K562 (cell line): ENCODE measurements around the gene LRRC7. TPM values are rescaled to one million over a fixed set of nuclear protein-coding genes. Genes with fewer than 3 reads are reported as not detected.
A peak's percentile ranks its signal among the peaks of the same experiment; 100 is the strongest.

ENCODE experiments used
- ATAC-seq: fragments of 200-7000 bp; cut with Tn5 transposase; 3 replicates; pipeline ENCODE4 v1.9.1; 2020; ENCODE audit warnings: moderate library complexity
- BruUV-seq: library from RNA; stranded (reverse); fragments of 400-500 nt; replicated peaks from 2 replicates; lab custom pipeline; 2021; lab: Mats Ljungman, UMichigan
- CTCF ChIA-PET: fragments of 300-600 bp; formaldehyde crosslinking; extraction: SDS; loops from one replicate; lab custom pipeline; 2021; ENCODE audit warnings: low intra/inter-chr PET ratio; lab: Yijun Ruan, JAX
- POLR2A ChIA-PET: fragments of 300-600, 350-650 bp; sonication (Branson Sonifier 250); formaldehyde crosslinking; extraction: SDS; loops from one replicate; lab custom pipeline; 2021; ENCODE audit warnings: antibody characterized with exemption, inconsistent platforms; lab: Yijun Ruan, JAX
- DNase-seq, 4 experiments: peaks; one replicate each; pipeline versions ENCODE4 v3.0.0 to v3.0.0-alpha.2; 2011 to 2018; ENCODE audit warnings: low spot score in 3 of 4, mixed read lengths in 3 of 4; ENCODE audit errors: extremely low read depth in 1 of 4
- FAIRE-seq: peaks from 2 replicates; lab custom pipeline; 2011; peaks lifted over from hg19 to GRCh38; lab: Jason Lieb, UNC
- H2AFZ ChIP-seq: 2 replicates; pipeline ENCODE4 v1.6.0; 2011; ENCODE audit warnings: low read depth, low read length, control low read depth, inconsistent platforms
- H3K27ac ChIP-seq: fragments of 200-600 bp; 3 replicates; pipeline ENCODE4 v1.8.0; 2011; ENCODE audit warnings: low read depth, mild to moderate bottlenecking, control low read depth, inconsistent platforms, low read length, moderate library complexity, mixed read lengths; ENCODE audit errors: extremely low read depth
- H3K27me3 ChIP-seq, 2 experiments: fragments of 300-600 bp in 1 of 2; 2 replicates in 1 of 2; 3 replicates in 1 of 2; pipeline versions ENCODE4 v1.6.0 to v1.8.0; 2011; ENCODE audit warnings: inconsistent platforms in 2 of 2, low read length in 2 of 2, mild to moderate bottlenecking in 1 of 2, mixed read lengths in 1 of 2, moderate library complexity in 1 of 2; ENCODE audit not compliant: control insufficient read depth in 2 of 2, insufficient read depth in 2 of 2
- H3K36me3 ChIP-seq: fragments of 300-600 bp; 3 replicates; pipeline ENCODE4 v1.8.0; 2011; ENCODE audit warnings: mild to moderate bottlenecking, low read length, inconsistent platforms; ENCODE audit not compliant: control insufficient read depth, insufficient read depth
- H3K4me1 ChIP-seq, 2 experiments: fragments of 200-600 bp in 1 of 2; replicated peaks in 1 of 2; 2 replicates in 1 of 2; 3 replicates in 1 of 2; pipeline versions ENCODE4 v1.5.1 to v1.8.0; 2011; ENCODE audit warnings: inconsistent platforms in 2 of 2, low read length in 2 of 2, mild to moderate bottlenecking in 1 of 2, mixed read lengths in 1 of 2, moderate library complexity in 1 of 2; ENCODE audit not compliant: control insufficient read depth in 2 of 2, insufficient read depth in 2 of 2
- H3K4me2 ChIP-seq: 2 replicates; pipeline ENCODE4 v1.6.1; 2011; ENCODE audit warnings: low read length, control low read depth, inconsistent platforms, mixed read lengths; ENCODE audit not compliant: insufficient read depth
- H3K4me3 ChIP-seq: fragments of 200-600 bp; sonication (generic), shearing (Covaris generic); 2 replicates; pipeline ENCODE4 v1.5.1; 2016; ENCODE audit warnings: control low read depth, inconsistent platforms
- H3K79me2 ChIP-seq: fragments of 200-600 bp; 3 replicates; pipeline ENCODE4 v1.8.0; 2011; ENCODE audit warnings: low read length, inconsistent platforms; ENCODE audit not compliant: control insufficient read depth, insufficient read depth
- H3K9ac ChIP-seq, 2 experiments: 2 replicates each; pipeline versions ENCODE4 v1.6.0 to v1.6.1; 2011; ENCODE audit warnings: low read depth in 2 of 2, low read length in 2 of 2, control low read depth in 1 of 2, inconsistent platforms in 1 of 2, mild to moderate bottlenecking in 1 of 2, mixed read lengths in 1 of 2; ENCODE audit not compliant: insufficient read depth in 1 of 2
- H3K9me1 ChIP-seq: one replicate; pipeline ENCODE4 v1.6.0; 2011; ENCODE audit warnings: inconsistent platforms, mild to moderate bottlenecking, low read length, moderate library complexity; ENCODE audit not compliant: control insufficient read depth, insufficient read depth
- H3K9me3 ChIP-seq: replicated peaks from 2 replicates; pipeline ENCODE4 v1.5.1; 2011; ENCODE audit warnings: low read depth, low read length, inconsistent platforms; ENCODE audit not compliant: control insufficient read depth, insufficient read depth
- H4K20me1 ChIP-seq: replicated peaks from 2 replicates; pipeline ENCODE4 v1.6.1; 2011; ENCODE audit warnings: low read length, inconsistent platforms, mixed read lengths; ENCODE audit not compliant: control insufficient read depth, insufficient read depth
- CHD2 ChIP-seq: IDR thresholded peaks from 2 replicates; pipeline ENCODE4 v1.6.1; 2011; ENCODE audit warnings: low read depth, low read length
- DMBX1 ChIP-seq: fragments of 250-450 bp; sonication (Bioruptor Pico); IDR thresholded peaks from 2 replicates; pipeline ENCODE4 v1.8.0; 2022; ENCODE audit warnings: inconsistent platforms, mild to moderate bottlenecking, moderate library complexity, borderline replicate concordance
- MAFG ChIP-seq: fragments of 450-650 bp; conservative IDR thresholded peaks from 2 replicates; pipeline ENCODE4 v1.6.1; 2016; ENCODE audit warnings: missing genetic modification characterization, missing compliant biosample characterization
- NFIC ChIP-seq: fragments of 450-650 bp; IDR thresholded peaks from 2 replicates; pipeline ENCODE4 v1.6.1; 2017; ENCODE audit warnings: mild to moderate bottlenecking, inconsistent platforms
- PTBP1 ChIP-seq: fragments of 200-400 bp; formaldehyde crosslinking; IDR thresholded peaks from 2 replicates; pipeline ENCODE4 v1.6.1; 2017; ENCODE audit warnings: low read depth, low read length
- PURB ChIP-seq: sonication (generic); formaldehyde crosslinking; IDR thresholded peaks from 2 replicates; pipeline ENCODE4 v1.9.0; 2021; ENCODE audit warnings: low read depth, mild to moderate bottlenecking, missing genetic modification reagents
- in situ Hi-C: fragments of 300-500 bp; cut with MboI; formaldehyde crosslinking; loops from 4 replicates; pipeline ENCODE4 v1.15.0; 2018; ENCODE audit warnings: inconsistent platforms, mixed read lengths
- intact Hi-C: fragments of 100-400 bp; cut with micrococcal nuclease; formaldehyde crosslinking; loops from 2 replicates; pipeline ENCODE4 v1.14.2; 2022
- polyA plus RNA-seq, 8 experiments: library from polyadenylated mRNA; depleted of rRNA in 4 of 8; stranded (reverse) in 5 of 8; unstranded in 3 of 8; fragments of >200 nt; fragmentation: Nextera tagmentation in 2 of 8; fragmentation: Illumina TruSeq in 1 of 8; extraction: Ambion mirVana in 2 of 8; extraction: Trizol in 1 of 8; gene quantifications; 2 replicates each; pipeline versions ENCODE4 v1.2.1 to v1.2.3, GENCODE V29; 2011 to 2014; ENCODE audit warnings: inconsistent platforms in 1 of 8, missing spikeins in 1 of 8
- total RNA-seq, 7 experiments: library from RNA; depleted of rRNA in 6 of 7; stranded (reverse); fragments of >200 nt in 6 of 7; fragmentation: Illumina TruSeq in 2 of 7; extraction: Trizol in 2 of 7; gene quantifications; 2 replicates each; pipeline versions ENCODE4 v1.2.1 to v1.2.3, GENCODE V29; 2011 to 2021; ENCODE audit warnings: low replicate concordance in 1 of 7

The LRRC7 gene
- total and polyA plus RNA-seq, 9 of the 15 experiments (the other 6 are each of a cell fraction or from before 2014, with no cell fraction given), result 0.09 to 0.94 (median 0.49) TPM

- no peak overlapping the region for H3K27ac ChIP-seq
- H3K27me3 ChIP-seq, result no peaks in the 10 kb centered on the region
- H4K20me1 ChIP-seq, result no peaks in the 10 kb centered on the region
- FAIRE-seq (no peak), ATAC-seq (no peak), DNase-seq (no peak)
- no peak overlapping the region for H3K9ac ChIP-seq
- TF ChIP-seq MAFG (0 out of 2 replicates have a peak, but pooled peaks have one; percentile 4), DMBX1 (CRISPR knock-in tag) (no peak), PURB (CRISPR knock-in tag) (no peak), CHD2 (no peak)
- intact Hi-C loops (loop anchor here (10.0 kb wide), 1 partner anchor 184 kb away; no protein-coding TSS in a partner anchor), in situ Hi-C loops (no loop called here)
- H3K79me2 ChIP-seq, result no peaks in the 10 kb centered on the region
- H2AFZ ChIP-seq, result 0 out of 2 replicates have a peak overlapping the region, but pooled peaks have one; percentile 37
- H3K4me1 ChIP-seq, result no peaks in the 10 kb centered on the region; a peak in 1 of 5 replicates
- ChIA-PET CTCF (no interaction called here), POLR2A (no interaction called here)
- no peaks in the 10 kb centered on the region for H3K9me1 ChIP-seq
- no peak overlapping the region for H3K4me3 ChIP-seq
- H3K36me3 ChIP-seq, result no peaks in the 10 kb centered on the region
- BruUV-seq, result no TSS peak
- H3K4me2 ChIP-seq, result no peak overlapping the region
- no peaks in the 10 kb centered on the region for H3K9me3 ChIP-seq
Observed at GRCh38 chr1:69639159-69639558, 71.4 kb downstream of the LRRC7 start.

- Histone ChIP-seq H3K9ac (no peak overlapping the region), H3K4me3 (no peak overlapping the region), H3K79me2 (no peaks in the 10 kb centered on the region)
- ATAC-seq, result no peak
- in situ Hi-C loops, result no loop called here
- no TSS peak for BruUV-seq
- TF ChIP-seq PTBP1, result no peak
- peak; percentile 66 for TF ChIP-seq NFIC
- TF ChIP-seq, all 486 proteins: peak for 1
- no peaks in the 10 kb centered on the region for H3K9me3 ChIP-seq
- H3K36me3 ChIP-seq, result no peaks in the 10 kb centered on the region
- H3K4me2 ChIP-seq, result no peak overlapping the region
- DNase-seq (no peak), FAIRE-seq (no peak)
- ChIA-PET POLR2A (interaction anchor here (0.6 kb wide), 1 partner anchor 12 kb away, joined by 3 read pairs; no protein-coding TSS in a partner anchor), CTCF (no interaction called here)
- no peak overlapping the region for H2AFZ ChIP-seq
- no peaks in the 10 kb centered on the region for H4K20me1 ChIP-seq
- intact Hi-C loops, result no loop called here
- no peaks in the 10 kb centered on the region for H3K27me3 ChIP-seq
- no peak overlapping the region for H3K27ac ChIP-seq
- H3K9me1 ChIP-seq, result no peaks in the 10 kb centered on the region
- no peaks in the 10 kb centered on the region; a peak in 1 of 5 replicates for H3K4me1 ChIP-seq
Observed at GRCh38 chr1:69643266-69643665, 75.5 kb downstream of the LRRC7 start.
